Liver (tissue), 9 donors: ENCODE data around the gene EGFR. TPM values are rescaled to one million over a fixed set of nuclear protein-coding genes. Genes with fewer than 3 reads are reported as not detected.

Source experiments
- DNase-seq: peaks from one replicate; pipeline ENCODE4 v3.0.0-alpha.2; 2017; ENCODE audit warnings: low spot score
- H3K27ac ChIP-seq, 2 donors: one replicate each; pipeline ENCODE4 v1.7.0; 2013; ENCODE audit warnings: inconsistent platforms in 2 of 2, low read length in 2 of 2, control low read depth in 1 of 2, low read depth in 1 of 2, mild to moderate bottlenecking in 1 of 2
- H3K27me3 ChIP-seq, 4 donors: one replicate each; pipeline versions ENCODE4 v1.6.1 to v1.7.0; 2013; ENCODE audit warnings: low read length in 3 of 4, inconsistent platforms in 1 of 4, mild to moderate bottlenecking in 1 of 4, moderate library complexity in 1 of 4; ENCODE audit not compliant: control insufficient read depth in 4 of 4, insufficient read depth in 4 of 4
- H3K36me3 ChIP-seq, 4 donors: one replicate each; pipeline versions ENCODE4 v1.6.1 to v1.7.0; 2013; ENCODE audit warnings: low read length in 3 of 4, mild to moderate bottlenecking in 3 of 4, low read depth in 1 of 4, moderate library complexity in 1 of 4; ENCODE audit not compliant: control insufficient read depth in 4 of 4, insufficient read depth in 3 of 4
- H3K4me1 ChIP-seq, 4 donors: one replicate each; pipeline versions ENCODE4 v1.6.1 to v1.7.0; 2013; ENCODE audit warnings: low read length in 3 of 4, mild to moderate bottlenecking in 3 of 4, moderate library complexity in 1 of 4; ENCODE audit not compliant: control insufficient read depth in 4 of 4, insufficient read depth in 4 of 4
- H3K4me3 ChIP-seq, 3 donors: one replicate each; pipeline versions ENCODE4 v1.6.1 to v1.7.0; 2013; ENCODE audit warnings: low read length in 3 of 3, control low read depth in 1 of 3, low read depth in 1 of 3, mild to moderate bottlenecking in 1 of 3
- H3K9ac ChIP-seq, 2 donors: one replicate each; pipeline ENCODE4 v1.7.0; 2013; ENCODE audit warnings: low read length in 2 of 2, mild to moderate bottlenecking in 2 of 2, moderate library complexity in 2 of 2, control low read depth in 1 of 2, low read depth in 1 of 2
- H3K9me3 ChIP-seq, 4 donors: one replicate each; pipeline versions ENCODE4 v1.6.1 to v1.7.0; 2013; ENCODE audit warnings: low read length in 3 of 4; ENCODE audit not compliant: control insufficient read depth in 4 of 4
- EGR1 ChIP-seq, 2 donors: IDR thresholded peaks; 2 replicates each; pipeline ENCODE4 v1.6.1; 2016 to 2018; ENCODE audit warnings: antibody characterized with exemption in 2 of 2, low read depth in 2 of 2
- FOXA2 ChIP-seq: IDR thresholded peaks from 2 replicates; pipeline ENCODE4 v1.6.1; 2016; ENCODE audit warnings: antibody characterized with exemption
- GABPA ChIP-seq, 2 donors: IDR thresholded peaks in 1 of 2; conservative IDR thresholded peaks in 1 of 2; 2 replicates each; pipeline ENCODE4 v1.6.1; 2016; ENCODE audit warnings: antibody characterized with exemption in 2 of 2, mild to moderate bottlenecking in 1 of 2, moderate library complexity in 1 of 2
- HNF4A ChIP-seq, 2 donors: conservative IDR thresholded peaks; 2 replicates each; pipeline ENCODE4 v1.6.1; 2016; ENCODE audit warnings: antibody characterized with exemption in 2 of 2, mild to moderate bottlenecking in 2 of 2
- HNF4G ChIP-seq: IDR thresholded peaks from 2 replicates; pipeline ENCODE4 v1.6.1; 2016; ENCODE audit warnings: antibody characterized with exemption
- JUND ChIP-seq, 2 donors: IDR thresholded peaks; 2 replicates each; pipeline ENCODE4 v1.6.1; 2016; ENCODE audit warnings: antibody characterized with exemption in 2 of 2
- MAX ChIP-seq: IDR thresholded peaks from 2 replicates; pipeline ENCODE4 v1.6.1; 2016; ENCODE audit warnings: antibody characterized with exemption
- NR2F2 ChIP-seq: IDR thresholded peaks from 2 replicates; pipeline ENCODE4 v1.6.1; 2016; ENCODE audit warnings: antibody characterized with exemption
- RAD21 ChIP-seq, 2 donors: IDR thresholded peaks; 2 replicates each; pipeline ENCODE4 v1.6.1; 2016; ENCODE audit warnings: antibody characterized with exemption in 2 of 2, mild to moderate bottlenecking in 2 of 2
- RXRA ChIP-seq, 2 donors: IDR thresholded peaks; 2 replicates each; pipeline ENCODE4 v1.6.1; 2017 to 2018; ENCODE audit warnings: antibody characterized with exemption in 2 of 2, mild to moderate bottlenecking in 1 of 2
- SP1 ChIP-seq: IDR thresholded peaks from 2 replicates; pipeline ENCODE4 v1.6.1; 2018; ENCODE audit warnings: antibody characterized with exemption, mild to moderate bottlenecking
- TAF1 ChIP-seq: conservative IDR thresholded peaks from 2 replicates; pipeline ENCODE4 v1.6.1; 2016; ENCODE audit warnings: antibody characterized with exemption, mild to moderate bottlenecking
- YY1 ChIP-seq: IDR thresholded peaks from 2 replicates; pipeline ENCODE4 v1.6.1; 2016; ENCODE audit warnings: antibody characterized with exemption, mild to moderate bottlenecking
- ZBTB33 ChIP-seq: IDR thresholded peaks from 2 replicates; pipeline ENCODE4 v1.6.1; 2016; ENCODE audit warnings: antibody characterized with exemption
- WGBS: extraction: QIAGEN DNeasy Blood & Tissue Kit; methylation state at CpG from one replicate; pipeline ENCODE4 v1.1.7; 2013; 5-methylcytosine and 5-hydroxymethylcytosine counted together
- polyA plus RNA-seq, 2 donors: library from polyadenylated mRNA; stranded (reverse) in 1 of 2; unstranded in 1 of 2; fragments of 200-250 nt in 1 of 2; fragments of >200 nt in 1 of 2; fragmentation: Nextera tagmentation in 1 of 2; extraction: Ambion mirVana in 1 of 2; gene quantifications; one replicate each; pipeline versions ENCODE4 v1.2.1 to v1.2.3, GENCODE V29; 2013 to 2015
- total RNA-seq, 2 donors: library from RNA; depleted of rRNA; stranded (reverse); fragments of >200 nt; gene quantifications; one replicate each; pipeline ENCODE4 v1.2.3, GENCODE V29; 2014
- TF ChIP-seq, protein P1 (sequence below): IDR thresholded peaks from 2 replicates; pipeline ENCODE4 v1.6.1; 2016; ENCODE audit warnings: antibody characterized with exemption
- TF ChIP-seq, protein P2 (sequence below): fragments of 150-350 bp; IDR thresholded peaks from 2 replicates; pipeline ENCODE4 v1.5.1; 2017; ENCODE audit warnings: improper control_type of control experiment, low read depth, low read length; ENCODE audit not compliant: missing input control
- TF ChIP-seq, protein P3 (sequence below): IDR thresholded peaks from 2 replicates; pipeline ENCODE4 v1.6.1; 2016; ENCODE audit warnings: antibody characterized with exemption, mild to moderate bottlenecking
- donor health status: healthy.
- donor health status: healthy.
- donor health status: healthy.
- donor health status: healthy.
- donor health status: healthy.

EGFR gene
- total and polyA plus RNA-seq, 4 donors = 22.6 to 37.0 (median 27.7) TPM

- Histone ChIP-seq H3K4me1 (peaks cover 5 to 55% (median 29%) of the 10 kb centered on the region in 4 donors), H3K27ac (peak overlapping the region in 1 of 2 donors; percentile 44), H3K9me3 (no peaks in the 10 kb centered on the region), H3K9ac (no peak overlapping the region), H3K4me3 (no peak overlapping the region), H3K27me3 (no peaks in the 10 kb centered on the region), H3K36me3 (peaks cover 0 to 2% (median 0%) of the 10 kb centered on the region in 4 donors)
- 68% methylated on average over 7 of the region's 7 CpGs for WGBS
- TF ChIP-seq YY1 = no peak
- no peak for TF ChIP-seq RXRA (IDR thresholded peaks at IDR 0.05)
- no peak for TF ChIP-seq JUND (IDR thresholded peaks at IDR 0.05)
- no peak for TF ChIP-seq GABPA (IDR thresholded peaks at IDR 0.05 in 1 of 2, conservative IDR thresholded peaks at IDR 0.05 in 1 of 2)
- TF ChIP-seq NR2F2 = no peak
- TF ChIP-seq FOXA2 = no peak
- no peak for TF ChIP-seq SP1
- no peak for TF ChIP-seq EGR1 (IDR thresholded peaks at IDR 0.05; ENCODE audit: low read depth in 2 of 2)
- TF ChIP-seq TAF1 = no peak
- TF ChIP-seq RAD21 (IDR thresholded peaks at IDR 0.05) = no peak
- TF ChIP-seq HNF4A (conservative IDR thresholded peaks at IDR 0.05) = no peak
- no peak for TF ChIP-seq HNF4G
- no peak for TF ChIP-seq ZBTB33
- TF ChIP-seq, protein P1, sequence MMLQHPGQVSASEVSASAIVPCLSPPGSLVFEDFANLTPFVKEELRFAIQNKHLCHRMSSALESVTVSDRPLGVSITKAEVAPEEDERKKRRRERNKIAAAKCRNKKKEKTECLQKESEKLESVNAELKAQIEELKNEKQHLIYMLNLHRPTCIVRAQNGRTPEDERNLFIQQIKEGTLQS = no peak
- TF ChIP-seq, protein P2, sequence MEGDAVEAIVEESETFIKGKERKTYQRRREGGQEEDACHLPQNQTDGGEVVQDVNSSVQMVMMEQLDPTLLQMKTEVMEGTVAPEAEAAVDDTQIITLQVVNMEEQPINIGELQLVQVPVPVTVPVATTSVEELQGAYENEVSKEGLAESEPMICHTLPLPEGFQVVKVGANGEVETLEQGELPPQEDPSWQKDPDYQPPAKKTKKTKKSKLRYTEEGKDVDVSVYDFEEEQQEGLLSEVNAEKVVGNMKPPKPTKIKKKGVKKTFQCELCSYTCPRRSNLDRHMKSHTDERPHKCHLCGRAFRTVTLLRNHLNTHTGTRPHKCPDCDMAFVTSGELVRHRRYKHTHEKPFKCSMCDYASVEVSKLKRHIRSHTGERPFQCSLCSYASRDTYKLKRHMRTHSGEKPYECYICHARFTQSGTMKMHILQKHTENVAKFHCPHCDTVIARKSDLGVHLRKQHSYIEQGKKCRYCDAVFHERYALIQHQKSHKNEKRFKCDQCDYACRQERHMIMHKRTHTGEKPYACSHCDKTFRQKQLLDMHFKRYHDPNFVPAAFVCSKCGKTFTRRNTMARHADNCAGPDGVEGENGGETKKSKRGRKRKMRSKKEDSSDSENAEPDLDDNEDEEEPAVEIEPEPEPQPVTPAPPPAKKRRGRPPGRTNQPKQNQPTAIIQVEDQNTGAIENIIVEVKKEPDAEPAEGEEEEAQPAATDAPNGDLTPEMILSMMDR = no peak
- no peak for DNase-seq
Measured at GRCh38 chr7:55066524-55066923, 47.7 kb downstream of the EGFR start.

GRCh38 chr7:55066938-55067337 lies 48.1 kb downstream of the EGFR start:
- WGBS = 89% methylated on average over 6 of the region's 6 CpGs
- no peaks in the 10 kb centered on the region for H3K27me3 ChIP-seq
- DNase-seq = no peak
- H3K27ac ChIP-seq = no peak overlapping the region
- TF ChIP-seq NR2F2 (peak; percentile 28), FOXA2 (no peak), EGR1 (IDR thresholded peaks at IDR 0.05; ENCODE audit: low read depth in 2 of 2) (no peak), MAX (no peak), RXRA (IDR thresholded peaks at IDR 0.05) (no peak), GABPA (IDR thresholded peaks at IDR 0.05 in 1 of 2, conservative IDR thresholded peaks at IDR 0.05 in 1 of 2) (no peak), HNF4A (conservative IDR thresholded peaks at IDR 0.05) (peak in 1 of 2 donors; percentile 49), JUND (IDR thresholded peaks at IDR 0.05) (no peak), HNF4G (no peak)
- TF ChIP-seq, protein P3, sequence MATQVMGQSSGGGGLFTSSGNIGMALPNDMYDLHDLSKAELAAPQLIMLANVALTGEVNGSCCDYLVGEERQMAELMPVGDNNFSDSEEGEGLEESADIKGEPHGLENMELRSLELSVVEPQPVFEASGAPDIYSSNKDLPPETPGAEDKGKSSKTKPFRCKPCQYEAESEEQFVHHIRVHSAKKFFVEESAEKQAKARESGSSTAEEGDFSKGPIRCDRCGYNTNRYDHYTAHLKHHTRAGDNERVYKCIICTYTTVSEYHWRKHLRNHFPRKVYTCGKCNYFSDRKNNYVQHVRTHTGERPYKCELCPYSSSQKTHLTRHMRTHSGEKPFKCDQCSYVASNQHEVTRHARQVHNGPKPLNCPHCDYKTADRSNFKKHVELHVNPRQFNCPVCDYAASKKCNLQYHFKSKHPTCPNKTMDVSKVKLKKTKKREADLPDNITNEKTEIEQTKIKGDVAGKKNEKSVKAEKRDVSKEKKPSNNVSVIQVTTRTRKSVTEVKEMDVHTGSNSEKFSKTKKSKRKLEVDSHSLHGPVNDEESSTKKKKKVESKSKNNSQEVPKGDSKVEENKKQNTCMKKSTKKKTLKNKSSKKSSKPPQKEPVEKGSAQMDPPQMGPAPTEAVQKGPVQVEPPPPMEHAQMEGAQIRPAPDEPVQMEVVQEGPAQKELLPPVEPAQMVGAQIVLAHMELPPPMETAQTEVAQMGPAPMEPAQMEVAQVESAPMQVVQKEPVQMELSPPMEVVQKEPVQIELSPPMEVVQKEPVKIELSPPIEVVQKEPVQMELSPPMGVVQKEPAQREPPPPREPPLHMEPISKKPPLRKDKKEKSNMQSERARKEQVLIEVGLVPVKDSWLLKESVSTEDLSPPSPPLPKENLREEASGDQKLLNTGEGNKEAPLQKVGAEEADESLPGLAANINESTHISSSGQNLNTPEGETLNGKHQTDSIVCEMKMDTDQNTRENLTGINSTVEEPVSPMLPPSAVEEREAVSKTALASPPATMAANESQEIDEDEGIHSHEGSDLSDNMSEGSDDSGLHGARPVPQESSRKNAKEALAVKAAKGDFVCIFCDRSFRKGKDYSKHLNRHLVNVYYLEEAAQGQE = no peak
- H3K9me3 ChIP-seq = no peaks in the 10 kb centered on the region
- H3K36me3 ChIP-seq = peaks cover 0 to 2% (median 0%) of the 10 kb centered on the region in 4 donors
- H3K4me1 ChIP-seq = peaks cover 5 to 58% (median 29%) of the 10 kb centered on the region in 4 donors
- no peak overlapping the region for H3K4me3 ChIP-seq
- H3K9ac ChIP-seq = no peak overlapping the region
